ENCODE data around the gene MEGF8. TPM values are rescaled to one million over a fixed set of nuclear protein-coding genes. Genes with fewer than 3 reads are reported as not detected.

Gene MEGF8
- total and polyA plus RNA-seq, 2 of the 13 experiments (the other 11 are each of a cell fraction or from before 2014, with no cell fraction given), result 4.0 to 8.8 TPM

GRCh38 chr19:42315024-42315423 is 10.4 kb upstream of the MEGF8 start:
- BruUV-seq (replicated peaks), result no TSS peak
- 41% methylated on average over 4 of the region's 5 CpGs for WGBS (ENCODE audit: low lambda C conversion rate)
- ATAC-seq (no peak), FAIRE-seq (no peak), DNase-seq (ENCODE audit: low spot score) (no peak)
- ChIA-PET CTCF (ENCODE audit: low intra/inter-chr PET ratio, low total read pairs) (no interaction called here), POLR2A (no interaction called here)
- H3K36me3 ChIP-seq (replicated peaks in 1 of 2; ENCODE audit: control insufficient read depth in 1 of 2, insufficient read depth in 2 of 2, low read length in 2 of 2), result no peaks in the 10 kb centered on the region
- H4K20me1 ChIP-seq (ENCODE audit: insufficient read depth, low read length), result no peaks in the 10 kb centered on the region
- no peak overlapping the region for H3K27ac ChIP-seq (ENCODE audit: extremely low read length, insufficient read depth, low read length)
- H3K9ac ChIP-seq (ENCODE audit: insufficient read depth, low read depth, low read length), result no peak overlapping the region
- H3K4me3 ChIP-seq (replicated peaks in 1 of 3; ENCODE audit: insufficient read depth in 1 of 3, low read depth in 2 of 3, low read length in 3 of 3), result no peak overlapping the region
- in situ Hi-C loops (cut with HindIII; ENCODE audit: extremely low pct_ligation_motif_present, low pct_unique_long_range_greater_than_20kb), result no loop called here
- peaks cover 40% of the 10 kb centered on the region for H3K4me1 ChIP-seq (ENCODE audit: insufficient read depth, low read length)
- peaks cover 0 to 11% of the 10 kb centered on the region in 2 experiments; a peak in 3 of 5 replicates for H3K27me3 ChIP-seq (ENCODE audit: control insufficient read depth in 1 of 2, insufficient read depth in 2 of 2, low read length in 2 of 2)
- no peaks in the 10 kb centered on the region for H3K9me3 ChIP-seq (ENCODE audit: low read length)
- H3K79me2 ChIP-seq (ENCODE audit: insufficient read depth, low read length), result no peaks in the 10 kb centered on the region
- H2AFZ ChIP-seq (ENCODE audit: low read length), result no peak overlapping the region
- intact Hi-C loops (cut with micrococcal nuclease; ENCODE audit: unreplicated experiment), result no loop called here
- no peak overlapping the region for H3K4me2 ChIP-seq (ENCODE audit: low read depth, low read length)
- TF ChIP-seq THAP7 (CRISPR knock-in tag; IDR thresholded peaks at IDR 0.05), result no peak
- TF ChIP-seq KDM1A (CRISPR knock-in tag; IDR thresholded peaks at IDR 0.05), result no peak
- TF ChIP-seq ZNF275 (CRISPR knock-in tag; IDR thresholded peaks at IDR 0.05; ENCODE audit: borderline replicate concordance), result no peak
- no peak for TF ChIP-seq ZSCAN5A (CRISPR knock-in tag; IDR thresholded peaks at IDR 0.05; ENCODE audit: borderline replicate concordance)
- no peak for TF ChIP-seq UBTF (CRISPR knock-in tag; IDR thresholded peaks at IDR 0.05)
- no peak for TF ChIP-seq ZNF382 (CRISPR knock-in tag; IDR thresholded peaks at IDR 0.05; ENCODE audit: borderline replicate concordance)
- TF ChIP-seq ZNF337 (CRISPR knock-in tag; IDR thresholded peaks at IDR 0.05; ENCODE audit: borderline replicate concordance, low read depth), result no peak
- TF ChIP-seq AGO2 (optimal IDR thresholded peaks at IDR 0.05; ENCODE audit: low read depth, low read length), result no peak
- no peak for TF ChIP-seq ZNF644 (CRISPR knock-in tag; IDR thresholded peaks at IDR 0.05; ENCODE audit: low read depth)
- no peak for TF ChIP-seq CBFB (CRISPR knock-in tag; IDR thresholded peaks at IDR 0.05)
- TF ChIP-seq ZNF280D (CRISPR knock-in tag; IDR thresholded peaks at IDR 0.05), result no peak
- TF ChIP-seq ZBTB20 (CRISPR knock-in tag; IDR thresholded peaks at IDR 0.05; ENCODE audit: borderline replicate concordance, low read depth), result no peak
- TF ChIP-seq DNMT3B (CRISPR knock-in tag; conservative IDR thresholded peaks at IDR 0.05), result no peak
- TF ChIP-seq ZNF703 (CRISPR knock-in tag; IDR thresholded peaks at IDR 0.05; ENCODE audit: borderline replicate concordance), result no peak
- TF ChIP-seq ZNF296 (CRISPR knock-in tag; conservative IDR thresholded peaks at IDR 0.05), result no peak
